Activated gamma-delta T cell treated with anti-CD3 and anti-CD28 coated beads, Interleukin-2, amount 50 U/mL, for 16 hours (primary cell): ENCODE measurements around the gene ZFAND2A.

Source experiments
- DNase-seq: peaks from one replicate; pipeline ENCODE4 v3.0.0-alpha.2; 2020; ENCODE audit warnings: low read depth

The ZFAND2A gene

GRCh38 chr7:1106793-1107421 is 53.1 kb downstream of the ZFAND2A start:
- no peak for DNase-seq

- no peak for DNase-seq
Observed at GRCh38 chr7:1106063-1106792, 53.8 kb downstream of the ZFAND2A start.

- DNase-seq, result no peak
Observed at GRCh38 chr7:1105189-1105588, 54.8 kb downstream of the ZFAND2A start.

GRCh38 chr7:1104516-1105179 is 55.3 kb downstream of the ZFAND2A start:
- DNase-seq, result no peak

- no peak for DNase-seq
Observed at GRCh38 chr7:1103789-1104515, 56.0 kb downstream of the ZFAND2A start.

- DNase-seq, result no peak
Observed at GRCh38 chr7:1103009-1103788, 56.8 kb downstream of the ZFAND2A start.
